ENCODE data around the gene VAC14.
"Not testable (repeated sequence)": the region's sequence is repeated elsewhere in the genome, so short reads cannot be mapped to it uniquely, and the experiment has no call there.

- TF ChIP-seq POLR2A, CTCF (IDR thresholded peaks at IDR 0.05): not testable (repeated sequence)
Observed at GRCh38 chr16:70818088-70818487, 17.1 kb upstream of the VAC14 start.

Measured in lower leg skin (tissue), 3 donors.